HEK293 (cell line): ENCODE measurements around the gene TAX1BP1.

ENCODE experiments used
- CTCF ChIA-PET: fragments of 350-600 bp; formaldehyde crosslinking; extraction: SDS; loops from one replicate; lab custom pipeline; 2021; ENCODE audit warnings: antibody characterized with exemption; lab: Yijun Ruan, JAX
- POLR2A ChIA-PET: fragments of 300-600 bp; formaldehyde crosslinking; extraction: SDS; loops from one replicate; lab custom pipeline; 2020; ENCODE audit warnings: antibody characterized with exemption, inconsistent platforms; lab: Yijun Ruan, JAX
- H3K27ac ChIP-seq: fragments of 200-500 bp; sonication (Bioruptor generic); 2 replicates; pipeline ENCODE4 v1.5.1; 2014; ENCODE audit warnings: low read depth, low read length, control low read depth, inconsistent platforms; ENCODE audit errors: extremely low read depth
- H3K36me3 ChIP-seq, 2 experiments: fragments of 200-500 bp in 1 of 2; sonication (Bioruptor generic) in 1 of 2; 1 replicate in 1 of 2; 2 replicates in 1 of 2; pipeline ENCODE4 v1.5.1; 2014 to 2017; ENCODE audit warnings: inconsistent platforms in 2 of 2, low read length in 2 of 2; ENCODE audit not compliant: control insufficient read depth in 2 of 2, insufficient read depth in 1 of 2
- H3K4me1 ChIP-seq: fragments of 200-500 bp; sonication (Bioruptor generic); 2 replicates; pipeline ENCODE4 v1.5.1; 2014; ENCODE audit warnings: mild to moderate bottlenecking, low read length, inconsistent platforms; ENCODE audit not compliant: control insufficient read depth, insufficient read depth
- H3K4me3 ChIP-seq: 2 replicates; pipeline ENCODE4 v1.5.1; 2011; ENCODE audit warnings: low read depth, mild to moderate bottlenecking, control low read depth, low read length, moderate library complexity
- H3K9me3 ChIP-seq: fragments of 200-500 bp; sonication (Bioruptor generic); 2 replicates; pipeline ENCODE4 v1.5.1; 2014; ENCODE audit warnings: low read depth, low read length, inconsistent platforms; ENCODE audit not compliant: control insufficient read depth, insufficient read depth
- OSR2 ChIP-seq: fragments of 450-650 bp; formaldehyde crosslinking; IDR thresholded peaks from 2 replicates; pipeline ENCODE4 v1.5.1; 2016; ENCODE audit warnings: missing biosample characterization, missing genetic modification characterization
- RBAK ChIP-seq: fragments of 450-650 bp; formaldehyde crosslinking; IDR thresholded peaks from 2 replicates; pipeline ENCODE4 v1.5.1; 2016; ENCODE audit warnings: missing biosample characterization, missing genetic modification characterization
- ZFP3 ChIP-seq: fragments of 450-650 bp; formaldehyde crosslinking; IDR thresholded peaks from 2 replicates; pipeline ENCODE4 v1.5.1; 2016; ENCODE audit warnings: low read depth, missing biosample characterization, missing genetic modification characterization
- ZFP37 ChIP-seq: fragments of 450-650 bp; formaldehyde crosslinking; IDR thresholded peaks from 2 replicates; pipeline ENCODE4 v1.5.1; 2016; ENCODE audit warnings: missing biosample characterization, missing genetic modification characterization
- ZNF157 ChIP-seq: fragments of 450-650 bp; formaldehyde crosslinking; IDR thresholded peaks from 2 replicates; pipeline ENCODE4 v1.5.1; 2016; ENCODE audit warnings: missing biosample characterization, missing genetic modification characterization
- ZNF202 ChIP-seq: fragments of 450-650 bp; formaldehyde crosslinking; IDR thresholded peaks from 2 replicates; pipeline ENCODE4 v1.5.1; 2016; ENCODE audit warnings: missing biosample characterization, missing genetic modification characterization, borderline replicate concordance
- ZNF335 ChIP-seq: fragments of 450-650 bp; formaldehyde crosslinking; conservative IDR thresholded peaks from 2 replicates; pipeline ENCODE4 v1.5.1; 2016; ENCODE audit warnings: missing biosample characterization, missing genetic modification characterization
- ZNF510 ChIP-seq: fragments of 450-650 bp; formaldehyde crosslinking; IDR thresholded peaks from 2 replicates; pipeline ENCODE4 v1.5.1; 2018; ENCODE audit warnings: mild to moderate bottlenecking, missing genetic modification characterization, missing biosample characterization; ENCODE audit not compliant: insufficient replicate concordance
- ZNF558 ChIP-seq: fragments of 450-650 bp; formaldehyde crosslinking; IDR thresholded peaks from 2 replicates; pipeline ENCODE4 v1.5.1; 2016; ENCODE audit warnings: missing biosample characterization, missing genetic modification characterization
- ZNF571 ChIP-seq: fragments of 450-650 bp; formaldehyde crosslinking; IDR thresholded peaks from 2 replicates; pipeline ENCODE4 v1.5.0; 2017; ENCODE audit warnings: missing biosample characterization, missing genetic modification characterization
- ZNF626 ChIP-seq: fragments of 450-650 bp; sonication (Bioruptor Pico); formaldehyde crosslinking; IDR thresholded peaks from 2 replicates; pipeline ENCODE4 v1.5.1; 2018; ENCODE audit warnings: missing biosample characterization, missing genetic modification characterization, inconsistent platforms
- ZNF658 ChIP-seq: fragments of 450-650 bp; formaldehyde crosslinking; IDR thresholded peaks from 2 replicates; pipeline ENCODE4; 2016; ENCODE audit warnings: missing biosample characterization, missing genetic modification characterization
- ZNF677 ChIP-seq: fragments of 450-650 bp; IDR thresholded peaks from 2 replicates; pipeline ENCODE4 v1.5.0; 2018; ENCODE audit warnings: missing biosample characterization, mild to moderate bottlenecking, missing genetic modification characterization, moderate library complexity
- ZNF777 ChIP-seq: fragments of 450-650 bp; formaldehyde crosslinking; IDR thresholded peaks from 2 replicates; pipeline ENCODE4 v1.5.1; 2017; ENCODE audit warnings: missing biosample characterization, missing genetic modification characterization, borderline replicate concordance
- ZSCAN16 ChIP-seq: fragments of 450-650 bp; formaldehyde crosslinking; IDR thresholded peaks from 2 replicates; pipeline ENCODE4 v1.5.1; 2016; ENCODE audit warnings: missing biosample characterization, missing genetic modification characterization
- ZSCAN23 ChIP-seq: fragments of 450-650 bp; formaldehyde crosslinking; IDR thresholded peaks from 2 replicates; pipeline ENCODE4 v1.5.1; 2016; ENCODE audit warnings: missing biosample characterization, missing genetic modification characterization
- ZSCAN30 ChIP-seq: fragments of 450-650 bp; IDR thresholded peaks from 2 replicates; pipeline ENCODE4 v1.5.1; 2018; ENCODE audit warnings: missing biosample characterization, mild to moderate bottlenecking, missing genetic modification characterization, moderate library complexity
- TF ChIP-seq, protein P1 (sequence below): fragments of 450-650 bp; formaldehyde crosslinking; IDR thresholded peaks from 2 replicates; pipeline ENCODE4 v1.5.1; 2016; ENCODE audit warnings: missing biosample characterization, missing genetic modification characterization
- TF ChIP-seq, protein P2 (sequence below): fragments of 450-650 bp; formaldehyde crosslinking; IDR thresholded peaks from 2 replicates; pipeline ENCODE4 v1.5.1; 2016; ENCODE audit warnings: missing biosample characterization, missing genetic modification characterization, borderline replicate concordance
- TF ChIP-seq, protein P3 (sequence below): sonication (generic); formaldehyde crosslinking; IDR thresholded peaks from 2 replicates; pipeline ENCODE4 v1.8.1; 2022; ENCODE audit warnings: mild to moderate bottlenecking, moderate library complexity, missing genetic modification reagents

TAX1BP1 gene

DNA sequence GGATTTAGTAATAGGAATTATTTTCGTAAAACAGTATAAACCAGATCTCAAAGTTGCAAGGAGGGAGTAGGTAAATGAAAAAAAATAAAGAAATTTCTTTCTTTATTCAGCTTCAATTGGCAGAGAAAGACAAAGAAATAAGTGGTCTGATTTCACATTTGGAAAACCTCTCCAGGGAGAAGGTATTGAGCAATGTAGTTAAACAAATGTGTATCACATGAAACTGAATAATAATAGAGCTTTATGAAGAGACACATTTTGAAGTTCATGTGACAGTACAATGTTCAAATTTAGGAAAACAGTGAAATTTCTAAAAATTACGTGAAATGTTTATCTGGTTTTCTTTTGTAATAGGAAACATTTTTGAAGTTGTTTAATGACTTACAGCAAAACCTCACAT, 63.0 kb downstream of the TAX1BP1 start:
- Histone ChIP-seq H3K27ac (no peak overlapping the region), H3K4me1 (no peaks in the 10 kb centered on the region), H3K4me3 (no peak overlapping the region), H3K9me3 (no peaks in the 10 kb centered on the region), H3K36me3 (peaks cover 3 to 7% of the 10 kb centered on the region in 2 experiments; a peak in 2 of 3 replicates)
- no peak for TF ChIP-seq ZSCAN16 (tag by site-specific recombination)
- TF ChIP-seq ZNF626 (tag by site-specific recombination): no peak
- TF ChIP-seq ZFP37 (tag by site-specific recombination): no peak
- TF ChIP-seq ZSCAN30 (tag by site-specific recombination): no peak
- TF ChIP-seq RBAK (tag by site-specific recombination): no peak
- TF ChIP-seq ZNF571 (tag by site-specific recombination): no peak
- no peak for TF ChIP-seq ZNF335 (tag by site-specific recombination)
- TF ChIP-seq, protein P1, sequence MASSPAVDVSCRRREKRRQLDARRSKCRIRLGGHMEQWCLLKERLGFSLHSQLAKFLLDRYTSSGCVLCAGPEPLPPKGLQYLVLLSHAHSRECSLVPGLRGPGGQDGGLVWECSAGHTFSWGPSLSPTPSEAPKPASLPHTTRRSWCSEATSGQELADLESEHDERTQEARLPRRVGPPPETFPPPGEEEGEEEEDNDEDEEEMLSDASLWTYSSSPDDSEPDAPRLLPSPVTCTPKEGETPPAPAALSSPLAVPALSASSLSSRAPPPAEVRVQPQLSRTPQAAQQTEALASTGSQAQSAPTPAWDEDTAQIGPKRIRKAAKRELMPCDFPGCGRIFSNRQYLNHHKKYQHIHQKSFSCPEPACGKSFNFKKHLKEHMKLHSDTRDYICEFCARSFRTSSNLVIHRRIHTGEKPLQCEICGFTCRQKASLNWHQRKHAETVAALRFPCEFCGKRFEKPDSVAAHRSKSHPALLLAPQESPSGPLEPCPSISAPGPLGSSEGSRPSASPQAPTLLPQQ (tag by site-specific recombination): no peak
- no peak for TF ChIP-seq ZFP3 (tag by site-specific recombination)
- no peak for TF ChIP-seq OSR2
- TF ChIP-seq ZNF510 (tag by site-specific recombination): no peak
- TF ChIP-seq ZNF777 (tag by site-specific recombination): no peak
- TF ChIP-seq, protein P2, sequence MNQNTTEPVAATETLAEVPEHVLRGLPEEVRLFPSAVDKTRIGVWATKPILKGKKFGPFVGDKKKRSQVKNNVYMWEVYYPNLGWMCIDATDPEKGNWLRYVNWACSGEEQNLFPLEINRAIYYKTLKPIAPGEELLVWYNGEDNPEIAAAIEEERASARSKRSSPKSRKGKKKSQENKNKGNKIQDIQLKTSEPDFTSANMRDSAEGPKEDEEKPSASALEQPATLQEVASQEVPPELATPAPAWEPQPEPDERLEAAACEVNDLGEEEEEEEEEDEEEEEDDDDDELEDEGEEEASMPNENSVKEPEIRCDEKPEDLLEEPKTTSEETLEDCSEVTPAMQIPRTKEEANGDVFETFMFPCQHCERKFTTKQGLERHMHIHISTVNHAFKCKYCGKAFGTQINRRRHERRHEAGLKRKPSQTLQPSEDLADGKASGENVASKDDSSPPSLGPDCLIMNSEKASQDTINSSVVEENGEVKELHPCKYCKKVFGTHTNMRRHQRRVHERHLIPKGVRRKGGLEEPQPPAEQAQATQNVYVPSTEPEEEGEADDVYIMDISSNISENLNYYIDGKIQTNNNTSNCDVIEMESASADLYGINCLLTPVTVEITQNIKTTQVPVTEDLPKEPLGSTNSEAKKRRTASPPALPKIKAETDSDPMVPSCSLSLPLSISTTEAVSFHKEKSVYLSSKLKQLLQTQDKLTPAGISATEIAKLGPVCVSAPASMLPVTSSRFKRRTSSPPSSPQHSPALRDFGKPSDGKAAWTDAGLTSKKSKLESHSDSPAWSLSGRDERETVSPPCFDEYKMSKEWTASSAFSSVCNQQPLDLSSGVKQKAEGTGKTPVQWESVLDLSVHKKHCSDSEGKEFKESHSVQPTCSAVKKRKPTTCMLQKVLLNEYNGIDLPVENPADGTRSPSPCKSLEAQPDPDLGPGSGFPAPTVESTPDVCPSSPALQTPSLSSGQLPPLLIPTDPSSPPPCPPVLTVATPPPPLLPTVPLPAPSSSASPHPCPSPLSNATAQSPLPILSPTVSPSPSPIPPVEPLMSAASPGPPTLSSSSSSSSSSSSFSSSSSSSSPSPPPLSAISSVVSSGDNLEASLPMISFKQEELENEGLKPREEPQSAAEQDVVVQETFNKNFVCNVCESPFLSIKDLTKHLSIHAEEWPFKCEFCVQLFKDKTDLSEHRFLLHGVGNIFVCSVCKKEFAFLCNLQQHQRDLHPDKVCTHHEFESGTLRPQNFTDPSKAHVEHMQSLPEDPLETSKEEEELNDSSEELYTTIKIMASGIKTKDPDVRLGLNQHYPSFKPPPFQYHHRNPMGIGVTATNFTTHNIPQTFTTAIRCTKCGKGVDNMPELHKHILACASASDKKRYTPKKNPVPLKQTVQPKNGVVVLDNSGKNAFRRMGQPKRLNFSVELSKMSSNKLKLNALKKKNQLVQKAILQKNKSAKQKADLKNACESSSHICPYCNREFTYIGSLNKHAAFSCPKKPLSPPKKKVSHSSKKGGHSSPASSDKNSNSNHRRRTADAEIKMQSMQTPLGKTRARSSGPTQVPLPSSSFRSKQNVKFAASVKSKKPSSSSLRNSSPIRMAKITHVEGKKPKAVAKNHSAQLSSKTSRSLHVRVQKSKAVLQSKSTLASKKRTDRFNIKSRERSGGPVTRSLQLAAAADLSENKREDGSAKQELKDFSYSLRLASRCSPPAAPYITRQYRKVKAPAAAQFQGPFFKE (tag by site-specific recombination): no peak
- no peak for TF ChIP-seq ZNF658 (tag by site-specific recombination)
- TF ChIP-seq ZNF677 (tag by site-specific recombination): no peak
- TF ChIP-seq ZSCAN23 (tag by site-specific recombination): no peak
- no peak for TF ChIP-seq ZNF202 (tag by site-specific recombination)
- no peak for TF ChIP-seq ZNF157 (tag by site-specific recombination)
- TF ChIP-seq, protein P3, sequence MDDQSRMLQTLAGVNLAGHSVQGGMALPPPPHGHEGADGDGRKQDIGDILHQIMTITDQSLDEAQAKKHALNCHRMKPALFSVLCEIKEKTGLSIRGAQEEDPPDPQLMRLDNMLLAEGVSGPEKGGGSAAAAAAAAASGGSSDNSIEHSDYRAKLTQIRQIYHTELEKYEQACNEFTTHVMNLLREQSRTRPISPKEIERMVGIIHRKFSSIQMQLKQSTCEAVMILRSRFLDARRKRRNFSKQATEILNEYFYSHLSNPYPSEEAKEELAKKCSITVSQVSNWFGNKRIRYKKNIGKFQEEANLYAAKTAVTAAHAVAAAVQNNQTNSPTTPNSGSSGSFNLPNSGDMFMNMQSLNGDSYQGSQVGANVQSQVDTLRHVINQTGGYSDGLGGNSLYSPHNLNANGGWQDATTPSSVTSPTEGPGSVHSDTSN (CRISPR knock-in tag): no peak
- TF ChIP-seq ZNF558: no peak
- CTCF ChIA-PET: interaction anchor here (0.6 to 1.4 kb wide), 3 partner anchors 28 to 604 kb away, joined by 3 to 4 read pairs (median 4); no protein-coding TSS in a partner anchor
- POLR2A ChIA-PET: no interaction called here
